IMR-90 (cell line): ENCODE data around the gene SEMA3C. TPM values are rescaled to one million over a fixed set of nuclear protein-coding genes. Genes with fewer than 3 reads are reported as not detected.

ENCODE experiments used
- ATAC-seq: fragments of 200-7000 bp; cut with Tn5 transposase; 2 replicates; pipeline ENCODE4 v1.9.1; 2020; ENCODE audit warnings: low read depth, mild to moderate bottlenecking, moderate library complexity
- BruUV-seq: library from RNA; stranded (reverse); fragments of 400-500 nt; replicated peaks from 2 replicates; lab custom pipeline; 2021; lab: Mats Ljungman, UMichigan
- CTCF ChIA-PET: fragments of 300-600 bp; formaldehyde crosslinking; extraction: SDS; loops from one replicate; lab custom pipeline; 2021; ENCODE audit warnings: antibody characterized with exemption; lab: Yijun Ruan, JAX
- POLR2A ChIA-PET: fragments of 300-600 bp; sonication (Branson Sonifier 250); formaldehyde crosslinking; loops from one replicate; lab custom pipeline; 2022; ENCODE audit warnings: antibody characterized with exemption; ENCODE audit not compliant: unreplicated experiment; lab: Charles Lee
- DNase-seq: peaks from one replicate; pipeline ENCODE4 v3.0.0; 2013
- H2AFZ ChIP-seq: replicated peaks from 2 replicates; pipeline ENCODE3; 2013; ENCODE audit warnings: low read length, mild to moderate bottlenecking; ENCODE audit not compliant: poor library complexity
- H2AK5ac ChIP-seq: 2 replicates; pipeline ENCODE4 v1.6.1; 2013; ENCODE audit warnings: low read depth, low read length, inconsistent platforms
- H2AK9ac ChIP-seq: replicated peaks from 2 replicates; pipeline ENCODE3; 2013; ENCODE audit warnings: mild to moderate bottlenecking, low read depth, low read length, moderate library complexity; ENCODE audit not compliant: poor library complexity
- H2BK120ac ChIP-seq: 2 replicates; pipeline ENCODE4 v1.6.1; 2013; ENCODE audit warnings: low read depth, low read length, inconsistent platforms
- H2BK15ac ChIP-seq: 3 replicates; pipeline ENCODE4 v1.6.1; 2013; ENCODE audit warnings: low read depth, low read length, inconsistent platforms
- H2BK20ac ChIP-seq: 2 replicates; pipeline ENCODE4 v1.6.1; 2013; ENCODE audit warnings: low read depth, mild to moderate bottlenecking, inconsistent platforms, low read length, moderate library complexity
- H2BK5ac ChIP-seq: 2 replicates; pipeline ENCODE4 v1.6.1; 2013; ENCODE audit warnings: mild to moderate bottlenecking, low read depth, low read length, inconsistent platforms; ENCODE audit not compliant: poor library complexity, severe bottlenecking
- H3K14ac ChIP-seq: replicated peaks from 2 replicates; pipeline ENCODE4 v1.6.1; 2013; ENCODE audit warnings: low read depth, low read length, inconsistent platforms
- H3K18ac ChIP-seq: 2 replicates; pipeline ENCODE4 v1.6.1; 2013; ENCODE audit warnings: low read depth, low read length, control low read depth
- H3K23ac ChIP-seq: 2 replicates; pipeline ENCODE4 v1.6.1; 2013; ENCODE audit warnings: low read depth, low read length, inconsistent platforms
- H3K27ac ChIP-seq: 2 replicates; pipeline ENCODE4 v1.5.1; 2013; ENCODE audit warnings: mild to moderate bottlenecking, control low read depth, low read length; ENCODE audit not compliant: insufficient read depth
- H3K27me3 ChIP-seq: 2 replicates; pipeline ENCODE4 v1.6.1; 2013; ENCODE audit warnings: low read length; ENCODE audit not compliant: control insufficient read depth, insufficient read depth
- H3K36me3 ChIP-seq: 2 replicates; pipeline ENCODE4 v1.6.1; 2013; ENCODE audit warnings: low read length, mixed read lengths; ENCODE audit not compliant: control insufficient read depth, insufficient read depth
- H3K4ac ChIP-seq: 2 replicates; pipeline ENCODE4 v1.6.1; 2013; ENCODE audit warnings: low read depth, low read length, inconsistent platforms
- H3K4me1 ChIP-seq: 2 replicates; pipeline ENCODE4 v1.6.1; 2013; ENCODE audit warnings: low read length, mixed read lengths; ENCODE audit not compliant: control insufficient read depth, insufficient read depth
- H3K4me2 ChIP-seq: 2 replicates; pipeline ENCODE4 v1.6.1; 2013; ENCODE audit warnings: low read depth, mild to moderate bottlenecking, control low read depth, low read length, moderate library complexity
- H3K4me3 ChIP-seq: 2 replicates; pipeline ENCODE4 v1.5.1; 2013; ENCODE audit warnings: low read depth, mild to moderate bottlenecking, control low read depth, low read length, moderate library complexity; ENCODE audit not compliant: insufficient read depth
- H3K56ac ChIP-seq: 2 replicates; pipeline ENCODE4 v1.6.1; 2013; ENCODE audit warnings: low read length, inconsistent platforms; ENCODE audit not compliant: insufficient read depth; ENCODE audit errors: extremely low read depth
- H3K79me1 ChIP-seq, 2 experiments: 2 replicates each; pipeline ENCODE4 v1.6.1; 2013; ENCODE audit warnings: low read length in 2 of 2, inconsistent platforms in 1 of 2, low read depth in 1 of 2
- H3K9ac ChIP-seq: 2 replicates; pipeline ENCODE4 v1.6.1; 2013; ENCODE audit warnings: low read depth, low read length, control low read depth
- H3K9me1 ChIP-seq: 2 replicates; pipeline ENCODE4 v1.6.1; 2013; ENCODE audit warnings: low read length, inconsistent platforms; ENCODE audit not compliant: insufficient read depth
- H3K9me3 ChIP-seq: 2 replicates; pipeline ENCODE4 v1.6.1; 2013; ENCODE audit warnings: low read length; ENCODE audit not compliant: control insufficient read depth, insufficient read depth
- H4K20me1 ChIP-seq: 2 replicates; pipeline ENCODE4 v1.6.1; 2013; ENCODE audit warnings: low read length, inconsistent platforms; ENCODE audit not compliant: insufficient read depth
- H4K5ac ChIP-seq: 2 replicates; pipeline ENCODE4 v1.6.1; 2013; ENCODE audit warnings: mild to moderate bottlenecking, low read depth, low read length, control low read depth
- H4K8ac ChIP-seq, 2 experiments: 2 replicates each; pipeline ENCODE4 v1.6.1; 2013; ENCODE audit warnings: low read depth in 2 of 2, low read length in 2 of 2, control low read depth in 1 of 2, inconsistent platforms in 1 of 2
- H4K91ac ChIP-seq: 2 replicates; pipeline ENCODE4 v1.6.1; 2013; ENCODE audit warnings: low read depth, low read length, inconsistent platforms; ENCODE audit not compliant: insufficient read depth
- CEBPB ChIP-seq: IDR thresholded peaks from 2 replicates; pipeline ENCODE4 v1.6.1; 2012; ENCODE audit warnings: low read depth, low read length, improper control_type of control experiment
- FOS ChIP-seq: fragments of 150-350 bp; IDR thresholded peaks from 2 replicates; pipeline ENCODE4 v1.6.1; 2016; ENCODE audit warnings: low read depth, low read length
- MAFK ChIP-seq: IDR thresholded peaks from 2 replicates; pipeline ENCODE4 v1.6.1; 2012; ENCODE audit warnings: low read depth, low read length, improper control_type of control experiment
- RFX5 ChIP-seq: IDR thresholded peaks from 2 replicates; pipeline ENCODE4 v1.8.0; 2012; ENCODE audit warnings: low read depth, mild to moderate bottlenecking, low read length, moderate library complexity
- SMC3 ChIP-seq: fragments of 150-350 bp; IDR thresholded peaks from 2 replicates; pipeline ENCODE4 v1.6.1; 2016; ENCODE audit warnings: low read depth, mild to moderate bottlenecking, antibody characterized with exemption, low read length, moderate library complexity
- WGBS, 2 experiments: methylation state at CpG; one replicate each; pipeline versions ENCODE4 v1.1.5 to v1.1.7; 2013; ENCODE audit warnings: missing lambda C conversion rate in 2 of 2; ENCODE audit not compliant: insufficient read length in 1 of 2; ENCODE audit errors: extremely low coverage in 2 of 2; 5-methylcytosine and 5-hydroxymethylcytosine counted together
- dilution Hi-C: fragments of 300-500 bp; cut with HindIII; formaldehyde crosslinking; loops from one replicate; pipeline ENCODE4 v1.14.3; 2018; ENCODE audit warnings: low sequenced_read_pairs; ENCODE audit not compliant: unreplicated experiment
- in situ Hi-C: fragments of 300-500 bp; cut with MboI; formaldehyde crosslinking; loops from 3 replicates; pipeline ENCODE4 v1.14.3; 2019; ENCODE audit warnings: low sequenced_read_pairs, inconsistent platforms, mixed read lengths
- intact Hi-C: fragments of 100-400 bp; cut with micrococcal nuclease; formaldehyde crosslinking; loops from 2 replicates; pipeline ENCODE4 v1.10.0; 2022
- polyA plus RNA-seq, 3 experiments: library from polyadenylated mRNA; depleted of rRNA; stranded (reverse); fragments of >200 nt; gene quantifications; 2 replicates each; pipeline ENCODE4 v1.2.3, GENCODE V29; 2012; ENCODE audit warnings: low replicate concordance in 1 of 3
- total RNA-seq: library from RNA; depleted of rRNA; stranded (reverse); fragments of >200 nt; gene quantifications from 2 replicates; pipeline ENCODE4 v1.2.3, GENCODE V29; 2012
- TF ChIP-seq, protein P1 (sequence below): conservative IDR thresholded peaks from 2 replicates; pipeline ENCODE4 v1.5.1; 2012; ENCODE audit warnings: mild to moderate bottlenecking, low read depth, low read length, improper control_type of control experiment

SEMA3C gene
- total and polyA plus RNA-seq, 2 of the 4 experiments (the other 2 are of a cell fraction), result 21.2 to 97.1 TPM

GRCh38 chr7:80860554-80860953 is 58.3 kb downstream of the SEMA3C start:
- Histone ChIP-seq H2BK20ac (peak overlapping the region; percentile 8; the same call in 1 of the 2 replicates), H2BK5ac (peak overlapping the region; percentile 20), H3K79me1 (peaks cover 12 to 25% of the 10 kb centered on the region in 2 experiments), H3K27ac (no peak overlapping the region), H3K9me3 (no peaks in the 10 kb centered on the region), H2AFZ (no peak overlapping the region), H4K5ac (no peak overlapping the region), H2AK5ac (peak overlapping the region; percentile 36), H2BK15ac (peak overlapping the region; percentile 62; the same call in 1 of the 3 replicates), H3K4me2 (no peak overlapping the region), H3K27me3 (no peaks in the 10 kb centered on the region), H3K18ac (peak overlapping the region; percentile 73; the same call in 1 of the 2 replicates), H3K9ac (no peak overlapping the region), H3K4ac (no peak overlapping the region), H4K8ac (peak overlapping the region in 1 of 2 experiments; percentile 13; a peak in 1 of 4 replicates), H3K56ac (no peak overlapping the region), H3K4me1 (peaks cover 8% of the 10 kb centered on the region), H3K9me1 (no peaks in the 10 kb centered on the region; the same call in 1 of the 2 replicates), H4K91ac (no peak overlapping the region), H3K4me3 (no peak overlapping the region), H2AK9ac (no peak overlapping the region), H3K36me3 (no peaks in the 10 kb centered on the region), H4K20me1 (no peaks in the 10 kb centered on the region), H3K14ac (no peak overlapping the region), H3K23ac (0 out of 2 replicates have a peak overlapping the region, but pooled peaks have one; percentile 41), H2BK120ac (peak overlapping the region; percentile 12)
- no CpG with 5 or more reads among the region's 4 CpGs for WGBS, 2 experiments
- ATAC-seq (no peak), DNase-seq (no peak)
- ChIA-PET CTCF (interaction anchor here (1.0 kb wide), 1 partner anchor 609 kb away, joined by 4 read pairs; no protein-coding TSS in a partner anchor), POLR2A (no interaction called here)
- intact Hi-C loops, result no loop called here
- in situ Hi-C loops, result no loop called here
- no TSS peak for BruUV-seq
- TF ChIP-seq FOS (no peak), RFX5 (no peak), SMC3 (no peak), CEBPB (no peak), MAFK (no peak)
- TF ChIP-seq, protein P1, sequence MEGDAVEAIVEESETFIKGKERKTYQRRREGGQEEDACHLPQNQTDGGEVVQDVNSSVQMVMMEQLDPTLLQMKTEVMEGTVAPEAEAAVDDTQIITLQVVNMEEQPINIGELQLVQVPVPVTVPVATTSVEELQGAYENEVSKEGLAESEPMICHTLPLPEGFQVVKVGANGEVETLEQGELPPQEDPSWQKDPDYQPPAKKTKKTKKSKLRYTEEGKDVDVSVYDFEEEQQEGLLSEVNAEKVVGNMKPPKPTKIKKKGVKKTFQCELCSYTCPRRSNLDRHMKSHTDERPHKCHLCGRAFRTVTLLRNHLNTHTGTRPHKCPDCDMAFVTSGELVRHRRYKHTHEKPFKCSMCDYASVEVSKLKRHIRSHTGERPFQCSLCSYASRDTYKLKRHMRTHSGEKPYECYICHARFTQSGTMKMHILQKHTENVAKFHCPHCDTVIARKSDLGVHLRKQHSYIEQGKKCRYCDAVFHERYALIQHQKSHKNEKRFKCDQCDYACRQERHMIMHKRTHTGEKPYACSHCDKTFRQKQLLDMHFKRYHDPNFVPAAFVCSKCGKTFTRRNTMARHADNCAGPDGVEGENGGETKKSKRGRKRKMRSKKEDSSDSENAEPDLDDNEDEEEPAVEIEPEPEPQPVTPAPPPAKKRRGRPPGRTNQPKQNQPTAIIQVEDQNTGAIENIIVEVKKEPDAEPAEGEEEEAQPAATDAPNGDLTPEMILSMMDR, result no peak
- dilution Hi-C loops, result no loop called here
